ENCODE measurements around the gene TRIM41. TPM values are rescaled to one million over a fixed set of nuclear protein-coding genes. Genes with fewer than 3 reads are reported as not detected.
A peak's percentile ranks its signal among the peaks of the same experiment; 100 is the strongest.

The TRIM41 gene
- total and polyA plus RNA-seq, 9 of the 15 experiments (the other 6 are each of a cell fraction or from before 2014, with no cell fraction given): 1.8 to 47.6 (median 20.9) TPM

DNA sequence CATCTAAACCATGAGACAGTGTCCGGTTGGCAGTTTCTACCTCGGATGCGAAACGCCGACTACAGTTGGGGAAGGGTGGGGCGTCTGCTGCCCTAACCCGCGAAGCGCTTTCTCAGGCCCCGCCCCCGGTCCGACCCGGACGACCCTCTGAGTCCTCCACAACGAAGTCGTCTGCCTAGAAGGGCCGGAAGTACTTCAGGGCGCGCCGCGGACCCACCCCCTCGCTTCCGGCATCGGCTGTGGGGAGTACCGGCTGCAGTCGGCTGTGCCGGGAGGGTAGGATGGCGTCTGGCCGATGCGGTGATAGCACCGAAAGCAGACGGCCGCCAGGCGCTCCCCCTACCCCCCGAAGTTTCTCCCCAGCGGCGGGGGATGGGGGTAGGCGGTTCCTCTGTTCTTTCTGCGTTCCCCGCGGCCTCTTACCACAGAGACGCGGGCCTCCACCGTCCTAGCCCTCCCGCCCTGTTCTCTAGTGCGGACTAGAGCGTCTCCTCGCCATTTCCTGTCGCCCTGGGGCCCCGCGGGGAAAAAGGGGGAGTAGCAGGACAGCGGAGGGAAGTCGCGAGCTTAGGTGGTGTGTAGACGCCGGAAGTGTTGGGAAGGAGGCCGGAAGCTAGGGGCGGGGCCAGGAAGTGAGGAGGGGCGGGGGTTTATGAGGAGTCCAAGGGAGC, at the start of gene TRIM41 (continued):
- TF ChIP-seq, protein P1, sequence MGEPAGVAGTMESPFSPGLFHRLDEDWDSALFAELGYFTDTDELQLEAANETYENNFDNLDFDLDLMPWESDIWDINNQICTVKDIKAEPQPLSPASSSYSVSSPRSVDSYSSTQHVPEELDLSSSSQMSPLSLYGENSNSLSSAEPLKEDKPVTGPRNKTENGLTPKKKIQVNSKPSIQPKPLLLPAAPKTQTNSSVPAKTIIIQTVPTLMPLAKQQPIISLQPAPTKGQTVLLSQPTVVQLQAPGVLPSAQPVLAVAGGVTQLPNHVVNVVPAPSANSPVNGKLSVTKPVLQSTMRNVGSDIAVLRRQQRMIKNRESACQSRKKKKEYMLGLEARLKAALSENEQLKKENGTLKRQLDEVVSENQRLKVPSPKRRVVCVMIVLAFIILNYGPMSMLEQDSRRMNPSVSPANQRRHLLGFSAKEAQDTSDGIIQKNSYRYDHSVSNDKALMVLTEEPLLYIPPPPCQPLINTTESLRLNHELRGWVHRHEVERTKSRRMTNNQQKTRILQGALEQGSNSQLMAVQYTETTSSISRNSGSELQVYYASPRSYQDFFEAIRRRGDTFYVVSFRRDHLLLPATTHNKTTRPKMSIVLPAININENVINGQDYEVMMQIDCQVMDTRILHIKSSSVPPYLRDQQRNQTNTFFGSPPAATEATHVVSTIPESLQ (CRISPR knock-in tag; IDR thresholded peaks at IDR 0.05): no peak
- TF ChIP-seq CREBBP (IDR thresholded peaks at IDR 0.05; ENCODE audit: low read depth, low read length) (no peak), GTF2E2 (tag; IDR thresholded peaks at IDR 0.05) (peak; percentile 87), RFX5 (IDR thresholded peaks at IDR 0.05; ENCODE audit: low read depth, low read length) (no peak), ZBTB7A (IDR thresholded peaks at IDR 0.05; ENCODE audit: borderline replicate concordance, control insufficient read depth, low read depth, low read length) (peak; percentile 94), TCF3 (CRISPR knock-in tag; IDR thresholded peaks at IDR 0.05) (no peak; the same call in 1 of the 2 replicates), SP2 (IDR thresholded peaks at IDR 0.05; ENCODE audit: extremely low read depth, low read depth, low read length, poor library complexity, severe bottlenecking) (peak; percentile 98), ZNF644 (tag; IDR thresholded peaks at IDR 0.05; ENCODE audit: low read depth) (no peak; the same call in 1 of the 2 replicates), CBX2 (IDR thresholded peaks at IDR 0.05; ENCODE audit: insufficient read depth, low read length, poor library complexity, severe bottlenecking) (no peak), ZC3H4 (CRISPR knock-in tag; IDR thresholded peaks at IDR 0.05; ENCODE audit: borderline replicate concordance) (no peak), ZNF347 (CRISPR knock-in tag; IDR thresholded peaks at IDR 0.05; ENCODE audit: low read depth) (no peak), YBX1 (IDR thresholded peaks at IDR 0.05) (no peak), MTA2 (IDR thresholded peaks at IDR 0.05; ENCODE audit: low read depth) (no peak), SRF (CRISPR knock-in tag; IDR thresholded peaks at IDR 0.05) (no peak), BRCA1 (IDR thresholded peaks at IDR 0.05) (no peak), BRCA1 (CRISPR knock-in tag; IDR thresholded peaks at IDR 0.05) (no peak), ZKSCAN1 (IDR thresholded peaks at IDR 0.05; ENCODE audit: low read depth, low read length) (0 out of 2 replicates have a peak, but pooled peaks have one; percentile 53)
- TF ChIP-seq, protein P2, sequence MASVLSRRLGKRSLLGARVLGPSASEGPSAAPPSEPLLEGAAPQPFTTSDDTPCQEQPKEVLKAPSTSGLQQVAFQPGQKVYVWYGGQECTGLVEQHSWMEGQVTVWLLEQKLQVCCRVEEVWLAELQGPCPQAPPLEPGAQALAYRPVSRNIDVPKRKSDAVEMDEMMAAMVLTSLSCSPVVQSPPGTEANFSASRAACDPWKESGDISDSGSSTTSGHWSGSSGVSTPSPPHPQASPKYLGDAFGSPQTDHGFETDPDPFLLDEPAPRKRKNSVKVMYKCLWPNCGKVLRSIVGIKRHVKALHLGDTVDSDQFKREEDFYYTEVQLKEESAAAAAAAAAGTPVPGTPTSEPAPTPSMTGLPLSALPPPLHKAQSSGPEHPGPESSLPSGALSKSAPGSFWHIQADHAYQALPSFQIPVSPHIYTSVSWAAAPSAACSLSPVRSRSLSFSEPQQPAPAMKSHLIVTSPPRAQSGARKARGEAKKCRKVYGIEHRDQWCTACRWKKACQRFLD (CRISPR knock-in tag; IDR thresholded peaks at IDR 0.05): no peak
- TF ChIP-seq, protein P3, sequence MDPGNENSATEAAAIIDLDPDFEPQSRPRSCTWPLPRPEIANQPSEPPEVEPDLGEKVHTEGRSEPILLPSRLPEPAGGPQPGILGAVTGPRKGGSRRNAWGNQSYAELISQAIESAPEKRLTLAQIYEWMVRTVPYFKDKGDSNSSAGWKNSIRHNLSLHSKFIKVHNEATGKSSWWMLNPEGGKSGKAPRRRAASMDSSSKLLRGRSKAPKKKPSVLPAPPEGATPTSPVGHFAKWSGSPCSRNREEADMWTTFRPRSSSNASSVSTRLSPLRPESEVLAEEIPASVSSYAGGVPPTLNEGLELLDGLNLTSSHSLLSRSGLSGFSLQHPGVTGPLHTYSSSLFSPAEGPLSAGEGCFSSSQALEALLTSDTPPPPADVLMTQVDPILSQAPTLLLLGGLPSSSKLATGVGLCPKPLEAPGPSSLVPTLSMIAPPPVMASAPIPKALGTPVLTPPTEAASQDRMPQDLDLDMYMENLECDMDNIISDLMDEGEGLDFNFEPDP (CRISPR knock-in tag; IDR thresholded peaks at IDR 0.05): peak; percentile 70; the same call in 1 of the 2 replicates
- TF ChIP-seq, protein P4, sequence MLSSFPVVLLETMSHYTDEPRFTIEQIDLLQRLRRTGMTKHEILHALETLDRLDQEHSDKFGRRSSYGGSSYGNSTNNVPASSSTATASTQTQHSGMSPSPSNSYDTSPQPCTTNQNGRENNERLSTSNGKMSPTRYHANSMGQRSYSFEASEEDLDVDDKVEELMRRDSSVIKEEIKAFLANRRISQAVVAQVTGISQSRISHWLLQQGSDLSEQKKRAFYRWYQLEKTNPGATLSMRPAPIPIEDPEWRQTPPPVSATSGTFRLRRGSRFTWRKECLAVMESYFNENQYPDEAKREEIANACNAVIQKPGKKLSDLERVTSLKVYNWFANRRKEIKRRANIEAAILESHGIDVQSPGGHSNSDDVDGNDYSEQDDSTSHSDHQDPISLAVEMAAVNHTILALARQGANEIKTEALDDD (IDR thresholded peaks at IDR 0.05): 0 out of 2 replicates have a peak, but pooled peaks have one; percentile 41
- TF ChIP-seq, protein P5, sequence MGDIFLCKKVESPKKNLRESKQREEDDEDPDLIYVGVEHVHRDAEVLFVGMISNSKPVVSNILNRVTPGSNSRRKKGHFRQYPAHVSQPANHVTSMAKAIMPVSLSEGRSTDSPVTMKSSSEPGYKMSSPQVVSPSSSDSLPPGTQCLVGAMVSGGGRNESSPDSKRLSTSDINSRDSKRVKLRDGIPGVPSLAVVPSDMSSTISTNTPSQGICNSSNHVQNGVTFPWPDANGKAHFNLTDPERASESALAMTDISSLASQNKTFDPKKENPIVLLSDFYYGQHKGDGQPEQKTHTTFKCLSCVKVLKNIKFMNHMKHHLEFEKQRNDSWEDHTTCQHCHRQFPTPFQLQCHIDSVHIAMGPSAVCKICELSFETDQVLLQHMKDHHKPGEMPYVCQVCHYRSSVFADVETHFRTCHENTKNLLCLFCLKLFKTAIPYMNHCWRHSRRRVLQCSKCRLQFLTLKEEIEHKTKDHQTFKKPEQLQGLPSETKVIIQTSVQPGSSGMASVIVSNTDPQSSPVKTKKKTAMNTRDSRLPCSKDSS (IDR thresholded peaks at IDR 0.05; ENCODE audit: low read depth, partially characterized antibody): no peak

Measured in K562 (cell line).